Mesenteric fat pad (tissue), 1 donor: Measurements from ENCODE around the gene CACNA1E. TPM values are rescaled to one million over a fixed set of nuclear protein-coding genes. Genes with fewer than 3 reads are reported as not detected.

Source experiments
- DNase-seq: peaks from one replicate; pipeline ENCODE4 v3.0.0-alpha.2; 2020; ENCODE audit warnings: low spot score
- long read RNA-seq: library from polyadenylated mRNA; unstranded; transcript quantifications from one replicate; pipeline ENCODE4 v2.0.0, GENCODE V29; 2020
- total RNA-seq: library from RNA; stranded (reverse); fragmentation: NEBNext Ultra II Directional; extraction: Animal tissue kit (Norgen Biotek cat#: 25700); gene quantifications from one replicate; pipeline ENCODE4 v1.2.1, GENCODE V29; 2021
- donor health status: DM: yes; HTN: yes; CAD: no.

The CACNA1E gene
- total RNA-seq = 0.45 TPM
- long read RNA-seq = 0 reads

DNA sequence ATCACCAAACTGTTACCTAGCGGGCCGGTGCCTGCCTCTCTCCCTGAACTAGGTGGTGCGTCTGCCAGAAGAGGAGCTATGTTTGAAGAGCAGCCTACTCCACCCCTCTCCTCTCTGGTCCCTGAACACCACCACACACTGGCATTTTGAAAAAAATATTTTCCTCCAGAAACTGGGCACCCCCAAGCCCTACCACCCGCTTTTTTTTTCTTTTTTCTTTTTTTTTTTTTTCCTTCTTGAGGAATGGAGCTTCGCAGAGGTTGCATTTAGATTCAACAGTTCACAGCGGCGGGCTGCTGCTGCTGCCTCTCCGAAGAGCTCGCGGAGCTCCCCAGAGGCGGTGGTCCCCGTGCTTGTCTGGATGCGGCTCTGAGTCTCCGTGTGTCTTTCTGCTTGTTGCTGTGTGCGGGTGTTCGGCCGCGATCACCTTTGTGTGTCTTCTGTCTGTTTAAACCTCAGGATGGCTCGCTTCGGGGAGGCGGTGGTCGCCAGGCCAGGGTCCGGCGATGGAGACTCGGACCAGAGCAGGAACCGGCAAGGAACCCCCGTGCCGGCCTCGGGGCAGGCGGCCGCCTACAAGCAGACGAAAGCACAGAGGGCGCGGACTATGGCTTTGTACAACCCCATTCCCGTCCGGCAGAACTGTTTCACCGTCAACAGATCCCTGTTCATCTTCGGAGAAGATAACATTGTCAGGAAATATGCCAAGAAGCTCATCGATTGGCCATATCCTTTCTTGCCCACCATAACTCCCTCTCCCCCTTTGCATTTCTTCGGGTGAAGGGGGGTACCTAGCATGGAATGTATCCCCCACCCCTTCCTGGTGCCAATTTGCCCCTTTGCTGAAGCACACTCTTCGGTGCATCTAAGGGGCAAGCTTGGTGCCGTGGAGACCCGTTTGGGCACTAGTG lies at the start of gene CACNA1E:
TSS of gene CACNA1E (plus strand) at position 233 of the 911 bp plus-strand sequence. CDS start at position 461, 228 bp downstream.
- no peak for DNase-seq

GRCh38 chr1:181433931-181434330 lies 49.4 kb upstream of the CACNA1E start:
- DNase-seq = no peak

- no peak for DNase-seq
Measured at GRCh38 chr1:181438013-181438412, 45.3 kb upstream of the CACNA1E start.

DNA sequence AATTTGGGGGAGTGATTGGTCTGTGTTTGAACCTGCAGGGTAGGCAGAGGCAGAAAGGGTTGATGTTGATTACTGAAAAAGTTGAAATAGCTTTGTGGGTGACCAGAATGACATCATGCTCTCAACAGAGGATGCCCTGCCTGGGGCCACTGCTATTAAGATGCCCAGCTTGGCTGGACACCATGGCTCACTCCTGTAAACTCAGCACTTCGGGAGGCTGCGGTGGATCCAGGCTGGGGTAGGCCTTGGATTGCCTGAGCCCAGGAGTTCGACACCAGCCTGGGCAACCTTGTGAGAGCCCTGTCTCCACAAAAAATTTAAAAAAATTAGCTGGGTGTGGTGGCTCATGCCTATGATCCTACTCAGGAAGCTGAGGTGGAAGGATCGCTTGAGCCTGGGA lies 42.8 kb upstream of the CACNA1E start:
- no peak for DNase-seq

GRCh38 chr1:181442181-181442525 lies 41.2 kb upstream of the CACNA1E start:
- DNase-seq = no peak

DNA sequence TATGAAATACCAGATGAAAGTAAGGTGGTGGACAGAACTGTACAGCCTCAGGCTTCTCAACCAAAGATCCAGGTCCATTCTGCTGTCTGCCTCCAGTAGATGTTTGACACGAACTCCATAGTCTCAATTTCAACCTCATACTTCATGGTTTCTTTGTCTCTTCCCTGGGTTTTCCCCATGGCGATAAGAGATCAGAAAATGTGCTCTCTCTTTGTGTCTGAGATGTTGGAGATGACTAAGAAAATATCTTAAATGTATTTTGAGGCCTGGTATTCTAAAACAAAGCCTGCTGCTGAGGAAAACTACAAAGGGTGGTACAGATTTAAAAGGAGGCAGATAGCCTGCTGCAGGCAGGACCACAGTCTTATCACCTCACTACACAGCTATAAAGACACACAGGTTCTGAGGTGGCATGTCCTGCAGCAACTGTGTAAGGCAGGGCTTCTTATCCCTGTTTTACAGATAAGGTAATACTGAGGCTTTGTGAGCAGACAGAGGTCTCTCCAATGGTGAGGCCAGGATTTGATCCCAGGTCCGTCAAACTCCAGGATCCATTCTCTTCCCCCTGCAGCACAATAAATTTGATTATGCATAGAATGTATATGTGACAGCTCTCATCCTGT lies 40.0 kb upstream of the CACNA1E start:
- no peak for DNase-seq

DNA sequence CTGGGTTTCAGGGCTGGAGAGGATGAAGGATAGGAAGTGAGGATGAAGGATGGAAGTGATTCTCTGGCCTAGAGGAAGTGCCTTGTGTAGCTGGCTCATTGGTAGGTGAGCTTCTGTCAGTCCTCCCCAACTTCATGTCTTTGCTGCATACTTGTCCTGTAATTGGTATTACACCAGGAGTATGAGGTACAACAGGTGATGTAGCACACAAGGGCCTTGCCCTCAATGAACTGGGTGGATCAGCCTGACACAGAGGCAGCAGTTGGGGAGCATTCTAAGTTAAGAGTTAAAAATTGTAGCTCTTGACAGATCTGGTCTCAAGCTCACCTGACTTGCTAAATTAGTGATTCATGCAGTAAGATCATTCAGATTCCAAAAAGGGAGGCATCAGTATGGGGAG lies 37.9 kb upstream of the CACNA1E start:
- no peak for DNase-seq

DNA sequence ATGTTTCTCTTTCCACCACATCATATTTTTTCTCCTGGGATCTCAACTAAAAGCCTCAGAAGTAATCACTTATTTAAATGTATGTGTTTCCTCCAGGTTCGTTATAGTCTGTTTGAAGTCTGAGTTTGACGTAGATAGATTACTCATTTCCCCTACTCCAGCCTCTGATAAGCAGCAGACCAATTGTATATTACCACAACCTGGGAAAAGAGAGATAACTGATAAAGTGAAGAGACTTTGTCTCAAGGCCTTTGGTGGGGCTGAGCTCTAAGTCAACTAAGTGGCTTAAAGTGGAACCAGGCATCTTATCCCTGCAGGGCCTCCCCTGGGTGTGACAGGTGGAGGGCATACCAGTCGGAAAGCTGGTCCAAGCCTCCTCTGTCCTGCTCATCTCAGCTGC lies 34.9 kb upstream of the CACNA1E start:
- DNase-seq = no peak

- DNase-seq = no peak
Measured at GRCh38 chr1:181451661-181452230, 31.6 kb upstream of the CACNA1E start.

DNA sequence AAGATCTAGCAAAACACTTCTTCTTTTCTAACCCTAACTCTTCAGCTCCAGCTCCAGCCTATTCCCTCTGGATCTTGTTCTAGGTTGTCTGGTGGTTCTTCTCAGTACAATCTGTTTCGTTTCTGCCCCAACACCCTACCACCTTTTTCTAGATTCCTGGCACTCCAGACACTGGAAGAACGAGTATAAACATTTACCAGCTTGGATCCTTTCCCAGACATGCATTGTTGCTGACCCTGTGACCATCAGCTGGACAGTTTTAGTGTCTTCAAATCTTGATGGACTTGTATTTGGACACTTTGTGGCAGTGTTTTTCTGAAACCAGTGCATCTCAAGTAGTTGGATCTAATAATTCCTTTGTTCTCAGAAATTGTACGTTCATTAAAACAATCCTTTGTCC lies 30.6 kb upstream of the CACNA1E start:
- DNase-seq = no peak

GRCh38 chr1:181453541-181454201 lies 29.6 kb upstream of the CACNA1E start:
- no peak for DNase-seq

- DNase-seq = no peak
Measured at GRCh38 chr1:181456551-181456950, 26.8 kb upstream of the CACNA1E start.

DNA sequence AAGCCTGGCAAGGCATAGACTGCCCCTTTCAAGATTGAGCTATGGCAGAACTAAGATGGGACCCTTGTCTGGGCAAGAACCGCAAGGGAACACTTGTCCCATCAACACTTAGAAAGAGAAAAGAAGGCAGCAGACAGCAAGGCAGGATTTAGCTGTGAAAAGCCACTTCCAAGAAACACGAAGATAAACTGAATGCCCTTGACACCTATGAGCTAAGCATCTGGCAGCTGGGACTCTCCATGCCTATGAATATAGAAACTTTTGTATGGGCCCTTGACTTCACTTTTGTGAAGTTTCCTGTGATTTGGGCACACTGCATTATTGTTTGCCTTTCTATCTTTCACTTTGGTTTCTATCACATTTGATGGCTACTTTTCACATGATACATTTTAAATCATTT lies 24.9 kb upstream of the CACNA1E start:
- DNase-seq = no peak

- no peak for DNase-seq
Measured at GRCh38 chr1:181459067-181459466, 24.2 kb upstream of the CACNA1E start.

DNA sequence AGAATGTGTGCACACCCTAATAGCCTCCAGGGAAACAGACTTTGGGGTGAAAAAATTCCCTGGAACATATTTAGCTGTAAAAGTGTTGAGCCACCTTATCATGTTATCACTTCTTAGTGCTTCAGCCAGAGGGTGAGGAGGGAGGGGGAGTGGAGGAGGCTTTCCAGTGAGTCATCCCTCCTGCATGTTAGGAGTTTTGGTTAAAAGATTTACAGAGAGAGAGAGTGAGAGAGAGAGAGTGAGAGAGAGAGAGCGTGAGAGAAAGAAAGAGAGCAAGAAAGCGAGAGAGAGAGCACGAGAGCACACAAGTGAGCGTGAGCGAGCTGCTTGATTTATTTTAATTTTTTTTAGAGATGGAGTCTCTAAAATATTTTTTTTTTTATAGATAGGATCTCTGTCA lies 13.5 kb upstream of the CACNA1E start:
- no peak for DNase-seq

GRCh38 chr1:181475580-181475979 lies 7.7 kb upstream of the CACNA1E start:
- DNase-seq = no peak

- DNase-seq = no peak
Measured at GRCh38 chr1:181476581-181476980, 6.7 kb upstream of the CACNA1E start.

GRCh38 chr1:181478306-181478705 lies 5.0 kb upstream of the CACNA1E start:
- DNase-seq = no peak

DNA sequence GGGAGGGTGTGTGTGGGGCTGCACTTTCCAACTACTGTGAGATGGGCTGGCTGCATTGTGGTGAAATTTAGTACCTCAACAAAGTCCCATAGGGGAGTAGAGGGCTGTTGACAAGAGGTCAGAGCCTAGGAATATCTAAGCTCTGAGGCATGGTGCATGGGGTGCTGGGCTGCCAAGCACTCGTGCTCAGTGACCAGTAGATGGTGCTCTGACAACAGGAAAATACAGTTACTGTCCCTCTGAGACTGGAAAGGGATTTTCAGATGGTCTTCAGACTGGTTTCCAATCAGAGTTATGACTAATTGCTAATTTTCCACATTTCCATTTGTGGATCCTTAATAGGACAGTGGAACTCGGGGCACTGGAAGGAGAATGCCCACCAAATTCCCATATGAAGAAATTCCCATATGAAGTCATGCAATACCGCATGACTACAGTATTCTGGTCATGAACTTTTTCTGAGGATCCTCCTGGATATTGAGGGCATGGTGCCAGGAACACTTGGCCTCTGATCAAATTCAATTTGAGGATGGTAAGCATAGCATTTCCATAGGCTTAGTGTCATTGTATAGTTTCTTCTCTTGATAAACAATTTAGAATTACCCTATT lies 4.1 kb upstream of the CACNA1E start:
- no peak for DNase-seq

- DNase-seq = no peak
Measured at GRCh38 chr1:181482001-181482430, 1.3 kb upstream of the CACNA1E start.

GRCh38 chr1:181482521-181483284 lies 614 bp upstream of the CACNA1E start:
- no peak for DNase-seq
